GM12878 (cell line): ENCODE results near the gene LMO7. TPM values are rescaled to one million over a fixed set of nuclear protein-coding genes. Genes with fewer than 3 reads are reported as not detected.

Experiments
- ATAC-seq: fragments of 200-7000 bp; cut with Tn5 transposase; 3 replicates; pipeline ENCODE4 v1.9.1; 2020; ENCODE audit warnings: mild to moderate bottlenecking, moderate library complexity
- BruUV-seq: library from RNA; stranded (reverse); fragments of 400-500 nt; replicated peaks from 2 replicates; lab custom pipeline; 2021; lab: Mats Ljungman, UMichigan
- CTCF ChIA-PET: fragments of 300-600 bp; sonication (Branson Sonifier 250); formaldehyde crosslinking; extraction: SDS; loops from one replicate; lab custom pipeline; 2021; ENCODE audit warnings: inconsistent platforms; lab: Yijun Ruan, JAX
- POLR2A ChIA-PET: fragments of 350-600 bp; formaldehyde crosslinking; extraction: SDS; loops from one replicate; lab custom pipeline; 2021; ENCODE audit warnings: inconsistent platforms; lab: Charles Lee
- RAD21 ChIA-PET: fragments of 300-600 bp; sonication (Branson Sonifier 250); formaldehyde crosslinking; loops from one replicate; lab custom pipeline; 2023; ENCODE audit warnings: antibody characterized with exemption; ENCODE audit not compliant: unreplicated experiment; lab: Charles Lee
- SMC1A ChIA-PET: fragments of 300-600 bp; sonication (Branson Sonifier 250); formaldehyde crosslinking; loops from one replicate; lab custom pipeline; 2023; ENCODE audit not compliant: unreplicated experiment, uncharacterized antibody; lab: Charles Lee
- DNase-seq: peaks from one replicate; pipeline ENCODE4 v3.0.0-alpha.2; 2011; ENCODE audit warnings: low read depth, low spot score
- FAIRE-seq: peaks from 3 replicates; lab custom pipeline; 2011; peaks lifted over from hg19 to GRCh38; lab: Jason Lieb, UNC
- H2AFZ ChIP-seq: 2 replicates; pipeline ENCODE4 v1.6.0; 2011; ENCODE audit warnings: low read depth, low read length, control low read depth; ENCODE audit not compliant: control insufficient read depth
- H3K27ac ChIP-seq: 2 replicates; pipeline ENCODE4 v1.5.1; 2011; ENCODE audit warnings: control low read depth; ENCODE audit not compliant: control insufficient read depth, insufficient read depth
- H3K27me3 ChIP-seq, 2 experiments: replicated peaks in 1 of 2; 2 replicates each; pipeline versions ENCODE4 v1.6.0 to v1.6.1; 2011; ENCODE audit warnings: low read length in 1 of 2; ENCODE audit not compliant: control insufficient read depth in 2 of 2, insufficient read depth in 2 of 2
- H3K36me3 ChIP-seq, 2 experiments: 2 replicates each; pipeline ENCODE4 v1.5.1; 2011; ENCODE audit warnings: low read length in 1 of 2; ENCODE audit not compliant: control insufficient read depth in 2 of 2, insufficient read depth in 2 of 2
- H3K4me1 ChIP-seq: 2 replicates; pipeline ENCODE4 v1.6.1; 2011; ENCODE audit warnings: mild to moderate bottlenecking, low read length, moderate library complexity, mixed read lengths; ENCODE audit not compliant: control insufficient read depth, insufficient read depth
- H3K4me2 ChIP-seq: 2 replicates; pipeline ENCODE4 v1.6.0; 2011; ENCODE audit warnings: control low read depth; ENCODE audit not compliant: control insufficient read depth, insufficient read depth
- H3K4me3 ChIP-seq: fragments of 200-600 bp; sonication (generic); 2 replicates; pipeline ENCODE4 v1.5.1; 2016
- H3K79me2 ChIP-seq: 2 replicates; pipeline ENCODE4 v1.6.0; 2011; ENCODE audit warnings: low read length; ENCODE audit not compliant: control insufficient read depth, insufficient read depth
- H3K9ac ChIP-seq: 2 replicates; pipeline ENCODE4 v1.8.0; 2011; ENCODE audit warnings: low read length, control low read depth, mixed read lengths; ENCODE audit not compliant: control insufficient read depth, insufficient read depth
- H3K9me3 ChIP-seq: replicated peaks from 3 replicates; pipeline ENCODE4 v1.5.1; 2011; ENCODE audit warnings: mild to moderate bottlenecking, low read length; ENCODE audit not compliant: control insufficient read depth, insufficient read depth
- H4K20me1 ChIP-seq: 2 replicates; pipeline ENCODE4 v1.6.0; 2011; ENCODE audit not compliant: control insufficient read depth, insufficient read depth
- ASH2L ChIP-seq: fragments of 300-600, 200-600 bp; sonication (generic); IDR thresholded peaks from 2 replicates; pipeline ENCODE4 v1.6.1; 2017; ENCODE audit warnings: low read depth, mild to moderate bottlenecking, borderline replicate concordance
- DPF2 ChIP-seq: fragments of 450-650 bp; IDR thresholded peaks from 2 replicates; pipeline ENCODE4 v1.6.1; 2017; ENCODE audit warnings: mild to moderate bottlenecking
- FOXM1 ChIP-seq: IDR thresholded peaks from 2 replicates; pipeline ENCODE4 v1.6.1; 2012; ENCODE audit warnings: low read depth, mild to moderate bottlenecking, inconsistent platforms, low read length, moderate library complexity
- GABPA ChIP-seq: IDR thresholded peaks from 2 replicates; pipeline ENCODE4 v1.6.1; 2014; ENCODE audit warnings: antibody characterized with exemption, low read depth, mild to moderate bottlenecking, inconsistent platforms
- RELB ChIP-seq: fragments of 450-650 bp; IDR thresholded peaks from 2 replicates; pipeline ENCODE4 v1.6.1; 2017; ENCODE audit warnings: low read depth, mild to moderate bottlenecking, moderate library complexity
- USF1 ChIP-seq: IDR thresholded peaks from 2 replicates; pipeline ENCODE4 v1.6.1; 2011; ENCODE audit warnings: borderline replicate concordance, low read depth, mild to moderate bottlenecking, moderate library complexity, mixed read lengths, low read length; ENCODE audit not compliant: insufficient read depth; ENCODE audit errors: extremely low read length
- ZNF274 ChIP-seq: IDR thresholded peaks from one replicate; pipeline ENCODE4 v1.8.0; 2011; ENCODE audit not compliant: insufficient read length, insufficient read depth
- WGBS: methylation state at CpG from one replicate; pipeline ENCODE4 v1.1.6; 2016; ENCODE audit warnings: low lambda C conversion rate; ENCODE audit not compliant: insufficient replicate concordance, insufficient coverage; ENCODE audit errors: missing lambda C conversion rate; 5-methylcytosine and 5-hydroxymethylcytosine counted together
- in situ Hi-C: fragments of 300-500 bp; cut with MboI; formaldehyde crosslinking; loops from 9 replicates; pipeline ENCODE4 v1.14.3; 2018; ENCODE audit warnings: mixed read lengths
- intact Hi-C: fragments of 100-400 bp; cut with micrococcal nuclease; formaldehyde crosslinking; loops from one replicate; pipeline ENCODE4 v1.14.2; 2022; ENCODE audit not compliant: unreplicated experiment
- polyA plus RNA-seq, 11 experiments: library from polyadenylated mRNA; depleted of rRNA in 4 of 11; unstranded in 6 of 11; stranded (reverse) in 5 of 11; fragments of >200 nt; fragmentation: Nextera tagmentation in 4 of 11; fragmentation: Illumina TruSeq in 1 of 11; extraction: Ambion mirVana in 4 of 11; extraction: Trizol in 1 of 11; gene quantifications; 1 replicate in 1 of 11; 2 replicates in 10 of 11; pipeline versions ENCODE4 v1.2.1 to v1.2.3, GENCODE V29; 2011 to 2016; ENCODE audit warnings: inconsistent platforms in 2 of 11, missing spikeins in 2 of 11, low read depth in 1 of 11
- total RNA-seq, 4 experiments: library from RNA; depleted of rRNA in 3 of 4; stranded (reverse); fragments of >200 nt in 3 of 4; fragmentation: Illumina TruSeq in 1 of 4; extraction: Trizol in 1 of 4; gene quantifications; 2 replicates each; pipeline versions ENCODE4 v1.2.1 to v1.2.3, GENCODE V29; 2013 to 2021

LMO7 gene
- total and polyA plus RNA-seq, 10 of the 15 experiments (the other 5 are each of a cell fraction or from before 2014, with no cell fraction given), result 8.5 to 67.8 (median 36.8) TPM

- H3K4me3 ChIP-seq, result no peak overlapping the region
- H4K20me1 ChIP-seq, result no peaks in the 10 kb centered on the region
- ChIA-PET CTCF (interaction anchor here (0.6 to 1.7 kb wide), 3 partner anchors 18 to 250 kb away, joined by 3 to 4 read pairs (median 3); no protein-coding TSS in a partner anchor), POLR2A (no interaction called here), SMC1A (no interaction called here), RAD21 (interaction anchor here (0.8 kb wide), 1 partner anchor 201 kb away, joined by 3 read pairs; no protein-coding TSS in a partner anchor)
- 27% methylated on average over 3 of the region's 3 CpGs for WGBS
- intact Hi-C loops, result no loop called here
- H3K79me2 ChIP-seq, result no peaks in the 10 kb centered on the region
- no TSS peak for BruUV-seq
- FAIRE-seq (no peak), DNase-seq (no peak), ATAC-seq (no peak)
- H2AFZ ChIP-seq, result no peak overlapping the region
- H3K27me3 ChIP-seq, result no peaks in the 10 kb centered on the region; a peak in 2 of 4 replicates
- H3K4me1 ChIP-seq, result no peaks in the 10 kb centered on the region
- no peak overlapping the region for H3K4me2 ChIP-seq
- H3K9ac ChIP-seq, result no peak overlapping the region
- no peaks in the 10 kb centered on the region; the same call in 2 of the 3 replicates for H3K9me3 ChIP-seq
- no peaks in the 10 kb centered on the region for H3K36me3 ChIP-seq
- no peak for TF ChIP-seq FOXM1
- no peak for TF ChIP-seq GABPA
- TF ChIP-seq ZNF274, result no peak
- no peak for TF ChIP-seq USF1
- TF ChIP-seq DPF2, result no peak
- TF ChIP-seq ASH2L, result no peak
- TF ChIP-seq RELB, result no peak
- in situ Hi-C loops, result no loop called here
- no peak overlapping the region for H3K27ac ChIP-seq
Observed at GRCh38 chr13:75897386-75897785, 261.3 kb downstream of the LMO7 start.
